A549 (cell line): ENCODE data around the gene PDIA5.

Experiments used
- EP300 ChIP-seq, 2 experiments: fragments of >200 bp; sonication (Bioruptor Twin); formaldehyde crosslinking; IDR thresholded peaks; 2 replicates in 1 of 2; 3 replicates in 1 of 2; pipeline ENCODE4 v1.6.1; 2016 to 2017
- RNF2 ChIP-seq: fragments of 200-600 bp; sonication (generic); IDR thresholded peaks from 2 replicates; pipeline ENCODE4 v1.6.1; 2016; ENCODE audit warnings: low read depth, mild to moderate bottlenecking, antibody characterized with exemption, moderate library complexity, borderline replicate concordance
- TF ChIP-seq, protein P1 (sequence below): fragments of >200 bp; sonication (Bioruptor Twin); formaldehyde crosslinking; IDR thresholded peaks from 3 replicates; pipeline ENCODE4 v1.5.1; 2016
- TF ChIP-seq, protein P2 (sequence below): IDR thresholded peaks from 2 replicates; pipeline ENCODE4 v1.6.1; 2012
- TF ChIP-seq, protein P3 (sequence below): fragments of 450-650 bp; IDR thresholded peaks from 2 replicates; pipeline ENCODE4 v1.6.1; 2014; ENCODE audit warnings: antibody characterized with exemption

DNA sequence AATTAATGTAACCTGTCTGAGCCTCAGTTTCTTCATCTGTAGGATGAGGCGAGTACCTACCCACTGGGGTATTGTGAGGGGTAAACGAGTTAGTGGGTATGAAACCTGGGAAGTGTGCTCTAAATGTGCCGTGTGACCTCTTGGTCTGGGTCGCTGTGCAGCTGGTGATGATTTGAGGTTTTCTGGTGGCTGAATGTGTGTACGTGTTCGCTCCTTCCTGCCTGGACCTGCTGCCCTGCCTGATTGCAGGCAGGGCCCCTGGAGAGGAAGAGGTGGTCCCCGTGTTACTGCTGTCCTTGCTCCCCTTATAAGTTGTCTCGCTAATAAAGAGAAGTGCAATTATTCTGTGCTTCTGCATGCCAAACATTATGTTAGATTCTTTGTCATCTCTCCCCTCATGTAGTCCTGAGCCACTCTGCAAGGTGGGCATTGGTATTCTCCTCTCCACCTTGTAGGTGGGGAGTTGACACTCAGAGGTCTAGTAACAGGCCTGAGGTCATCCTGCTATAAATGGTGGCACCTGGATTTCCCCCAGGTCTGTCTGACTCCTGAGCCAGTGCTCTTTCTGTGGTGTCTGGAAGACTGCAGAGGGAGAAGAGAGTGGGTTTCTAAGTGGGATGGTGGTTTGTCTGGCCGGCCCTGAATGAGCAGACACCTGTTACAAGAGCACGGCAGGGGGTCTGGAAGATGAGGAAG is 15.7 kb downstream of the PDIA5 start:
- TF ChIP-seq, protein P1, sequence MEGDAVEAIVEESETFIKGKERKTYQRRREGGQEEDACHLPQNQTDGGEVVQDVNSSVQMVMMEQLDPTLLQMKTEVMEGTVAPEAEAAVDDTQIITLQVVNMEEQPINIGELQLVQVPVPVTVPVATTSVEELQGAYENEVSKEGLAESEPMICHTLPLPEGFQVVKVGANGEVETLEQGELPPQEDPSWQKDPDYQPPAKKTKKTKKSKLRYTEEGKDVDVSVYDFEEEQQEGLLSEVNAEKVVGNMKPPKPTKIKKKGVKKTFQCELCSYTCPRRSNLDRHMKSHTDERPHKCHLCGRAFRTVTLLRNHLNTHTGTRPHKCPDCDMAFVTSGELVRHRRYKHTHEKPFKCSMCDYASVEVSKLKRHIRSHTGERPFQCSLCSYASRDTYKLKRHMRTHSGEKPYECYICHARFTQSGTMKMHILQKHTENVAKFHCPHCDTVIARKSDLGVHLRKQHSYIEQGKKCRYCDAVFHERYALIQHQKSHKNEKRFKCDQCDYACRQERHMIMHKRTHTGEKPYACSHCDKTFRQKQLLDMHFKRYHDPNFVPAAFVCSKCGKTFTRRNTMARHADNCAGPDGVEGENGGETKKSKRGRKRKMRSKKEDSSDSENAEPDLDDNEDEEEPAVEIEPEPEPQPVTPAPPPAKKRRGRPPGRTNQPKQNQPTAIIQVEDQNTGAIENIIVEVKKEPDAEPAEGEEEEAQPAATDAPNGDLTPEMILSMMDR = no peak
- TF ChIP-seq, protein P2, sequence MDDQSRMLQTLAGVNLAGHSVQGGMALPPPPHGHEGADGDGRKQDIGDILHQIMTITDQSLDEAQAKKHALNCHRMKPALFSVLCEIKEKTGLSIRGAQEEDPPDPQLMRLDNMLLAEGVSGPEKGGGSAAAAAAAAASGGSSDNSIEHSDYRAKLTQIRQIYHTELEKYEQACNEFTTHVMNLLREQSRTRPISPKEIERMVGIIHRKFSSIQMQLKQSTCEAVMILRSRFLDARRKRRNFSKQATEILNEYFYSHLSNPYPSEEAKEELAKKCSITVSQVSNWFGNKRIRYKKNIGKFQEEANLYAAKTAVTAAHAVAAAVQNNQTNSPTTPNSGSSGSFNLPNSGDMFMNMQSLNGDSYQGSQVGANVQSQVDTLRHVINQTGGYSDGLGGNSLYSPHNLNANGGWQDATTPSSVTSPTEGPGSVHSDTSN = no peak
- TF ChIP-seq EP300 (IDR thresholded peaks at IDR 0.05) (no peak), RNF2 (no peak)
- TF ChIP-seq, protein P3, sequence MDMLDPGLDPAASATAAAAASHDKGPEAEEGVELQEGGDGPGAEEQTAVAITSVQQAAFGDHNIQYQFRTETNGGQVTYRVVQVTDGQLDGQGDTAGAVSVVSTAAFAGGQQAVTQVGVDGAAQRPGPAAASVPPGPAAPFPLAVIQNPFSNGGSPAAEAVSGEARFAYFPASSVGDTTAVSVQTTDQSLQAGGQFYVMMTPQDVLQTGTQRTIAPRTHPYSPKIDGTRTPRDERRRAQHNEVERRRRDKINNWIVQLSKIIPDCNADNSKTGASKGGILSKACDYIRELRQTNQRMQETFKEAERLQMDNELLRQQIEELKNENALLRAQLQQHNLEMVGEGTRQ = no peak
